Cardiac muscle cell (in vitro differentiated cells and primary cell): ENCODE results near the gene SIAH3. TPM values are rescaled to one million over a fixed set of nuclear protein-coding genes. Genes with fewer than 3 reads are reported as not detected.

Experiments used
- DNase-seq, 2 donors: peaks; one replicate each; pipeline versions ENCODE4 v3.0.0 to v3.0.0-alpha.2; 2010 to 2017; ENCODE audit warnings: low read depth in 1 of 2, low spot score in 1 of 2
- H3K27ac ChIP-seq: fragments of 200-600 bp; sonication (generic); 2 replicates; pipeline ENCODE4 v1.5.1; 2016
- H3K27me3 ChIP-seq: fragments of 200-600 bp; sonication (generic); 2 replicates; pipeline ENCODE4 v1.6.0; 2016; ENCODE audit warnings: control low read depth
- H3K36me3 ChIP-seq: fragments of 200-600 bp; sonication (generic); 2 replicates; pipeline ENCODE4 v1.5.1; 2016; ENCODE audit warnings: control low read depth
- H3K4me1 ChIP-seq: fragments of 200-600 bp; sonication (generic); 2 replicates; pipeline ENCODE4 v1.8.1; 2017; ENCODE audit warnings: low read depth, mild to moderate bottlenecking, mixed run types
- H3K4me3 ChIP-seq: fragments of 200-600 bp; sonication (generic); 2 replicates; pipeline ENCODE4 v1.5.1; 2016; ENCODE audit warnings: mild to moderate bottlenecking
- H3K9me3 ChIP-seq: fragments of 200-600 bp; sonication (generic); 2 replicates; pipeline ENCODE4 v1.5.1; 2017; ENCODE audit warnings: low read depth, mild to moderate bottlenecking, control low read depth
- CTCF ChIP-seq: IDR thresholded peaks from 2 replicates; pipeline ENCODE4 v1.5.1; 2012; ENCODE audit warnings: low read depth, mild to moderate bottlenecking, low read length
- polyA plus RNA-seq: library from polyadenylated mRNA; unstranded; fragments of >200 nt; fragmentation: Nextera tagmentation; extraction: Ambion mirVana; gene quantifications from 2 replicates; pipeline ENCODE4 v1.2.1, GENCODE V29; 2016
- total RNA-seq: library from RNA; depleted of rRNA; stranded (reverse); fragments of >200 nt; gene quantifications from 2 replicates; pipeline ENCODE4 v1.2.3, GENCODE V29; 2016

Gene SIAH3
- total and polyA plus RNA-seq, 2 experiments from 2014 or later, result 1.3 to 3.9 TPM

- H3K4me1 ChIP-seq, result no peaks in the 10 kb centered on the region
- H3K36me3 ChIP-seq, result no peaks in the 10 kb centered on the region
- H3K27ac ChIP-seq, result no peak overlapping the region
- no peaks in the 10 kb centered on the region for H3K9me3 ChIP-seq
- no peak for TF ChIP-seq CTCF
- DNase-seq, result no peak
- no peak overlapping the region for H3K4me3 ChIP-seq
- no peaks in the 10 kb centered on the region for H3K27me3 ChIP-seq
These were observed 41.0 kb upstream of the SIAH3 start for GRCh38 chr13:45892513-45892912.

GRCh38 chr13:45889590-45890243, 38.2 kb upstream of the SIAH3 start:
- H3K27me3 ChIP-seq, result no peaks in the 10 kb centered on the region
- no peak for DNase-seq
- H3K36me3 ChIP-seq, result no peaks in the 10 kb centered on the region
- H3K27ac ChIP-seq, result no peak overlapping the region
- H3K4me3 ChIP-seq, result no peak overlapping the region
- TF ChIP-seq CTCF, result no peak
- H3K4me1 ChIP-seq, result no peaks in the 10 kb centered on the region
- H3K9me3 ChIP-seq, result no peaks in the 10 kb centered on the region

GRCh38 chr13:45886466-45886865, 34.9 kb upstream of the SIAH3 start:
- H3K4me1 ChIP-seq, result no peaks in the 10 kb centered on the region
- H3K9me3 ChIP-seq, result no peaks in the 10 kb centered on the region
- no peak for DNase-seq
- no peaks in the 10 kb centered on the region for H3K36me3 ChIP-seq
- no peak overlapping the region for H3K27ac ChIP-seq
- no peaks in the 10 kb centered on the region for H3K27me3 ChIP-seq
- no peak overlapping the region for H3K4me3 ChIP-seq
- no peak for TF ChIP-seq CTCF

GRCh38 chr13:45885194-45885593, 33.6 kb upstream of the SIAH3 start:
- H3K27me3 ChIP-seq, result no peaks in the 10 kb centered on the region
- no peak for TF ChIP-seq CTCF
- no peak overlapping the region for H3K27ac ChIP-seq
- H3K9me3 ChIP-seq, result no peaks in the 10 kb centered on the region
- H3K36me3 ChIP-seq, result no peaks in the 10 kb centered on the region
- no peaks in the 10 kb centered on the region for H3K4me1 ChIP-seq
- DNase-seq, result peak in 1 of 2 donors; percentile 54
- H3K4me3 ChIP-seq, result no peak overlapping the region

GRCh38 chr13:45882626-45883025, 31.1 kb upstream of the SIAH3 start:
- Histone ChIP-seq H3K36me3 (no peaks in the 10 kb centered on the region), H3K27ac (no peak overlapping the region), H3K4me3 (no peak overlapping the region), H3K4me1 (no peaks in the 10 kb centered on the region), H3K9me3 (no peaks in the 10 kb centered on the region), H3K27me3 (no peaks in the 10 kb centered on the region)
- no peak for TF ChIP-seq CTCF
- no peak for DNase-seq
